K562 (cell line): ENCODE measurements around the gene STX3. TPM values are rescaled to one million over a fixed set of nuclear protein-coding genes. Genes with fewer than 3 reads are reported as not detected.

Source experiments
- BHLHE40 ChIP-seq: IDR thresholded peaks from 2 replicates; pipeline ENCODE4 v1.6.1; 2011; ENCODE audit warnings: low read length, improper control_type of control experiment
- HDAC3 ChIP-seq: fragments of 450-650 bp; IDR thresholded peaks from 2 replicates; pipeline ENCODE4 v1.6.1; 2018; ENCODE audit warnings: borderline replicate concordance, mild to moderate bottlenecking, moderate library complexity; ENCODE audit not compliant: partially characterized antibody
- HLTF ChIP-seq: fragments of 450-650 bp; IDR thresholded peaks from 2 replicates; pipeline ENCODE4 v1.6.1; 2016
- NFIC ChIP-seq: fragments of 450-650 bp; IDR thresholded peaks from 2 replicates; pipeline ENCODE4 v1.6.1; 2017; ENCODE audit warnings: mild to moderate bottlenecking, inconsistent platforms
- NR2C1 ChIP-seq, 2 experiments: fragments of 450-650 bp; IDR thresholded peaks; 2 replicates each; pipeline ENCODE4 v1.6.1; 2017; ENCODE audit warnings: mild to moderate bottlenecking in 2 of 2, antibody characterized with exemption in 1 of 2, inconsistent platforms in 1 of 2, missing compliant biosample characterization in 1 of 2, missing genetic modification characterization in 1 of 2
- NR3C1 ChIP-seq: sonication (generic); formaldehyde crosslinking; IDR thresholded peaks from 2 replicates; pipeline ENCODE4 v1.8.1; 2022; ENCODE audit warnings: missing genetic modification reagents
- PHF21A ChIP-seq: fragments of 450-650 bp; IDR thresholded peaks from 2 replicates; pipeline ENCODE4 v1.6.1; 2017; ENCODE audit warnings: low read depth, borderline replicate concordance
- SMAD1 ChIP-seq: fragments of 150-350 bp; IDR thresholded peaks from 2 replicates; pipeline ENCODE4 v1.6.1; 2014; ENCODE audit warnings: low read length, low read depth; ENCODE audit not compliant: partially characterized antibody
- SMARCA4 ChIP-seq: fragments of 450-650 bp; IDR thresholded peaks from 2 replicates; pipeline ENCODE4 v1.6.1; 2016
- ZEB2 ChIP-seq: fragments of 450-650 bp; IDR thresholded peaks from 2 replicates; pipeline ENCODE4 v1.6.1; 2016
- polyA plus RNA-seq, 8 experiments: library from polyadenylated mRNA; depleted of rRNA in 4 of 8; stranded (reverse) in 5 of 8; unstranded in 3 of 8; fragments of >200 nt; fragmentation: Nextera tagmentation in 2 of 8; fragmentation: Illumina TruSeq in 1 of 8; extraction: Ambion mirVana in 2 of 8; extraction: Trizol in 1 of 8; gene quantifications; 2 replicates each; pipeline versions ENCODE4 v1.2.1 to v1.2.3, GENCODE V29; 2011 to 2014; ENCODE audit warnings: inconsistent platforms in 1 of 8, missing spikeins in 1 of 8
- total RNA-seq, 7 experiments: library from RNA; depleted of rRNA in 6 of 7; stranded (reverse); fragments of >200 nt in 6 of 7; fragmentation: Illumina TruSeq in 2 of 7; extraction: Trizol in 2 of 7; gene quantifications; 2 replicates each; pipeline versions ENCODE4 v1.2.1 to v1.2.3, GENCODE V29; 2011 to 2021; ENCODE audit warnings: low replicate concordance in 1 of 7
- TF ChIP-seq, protein P1 (sequence below), 2 experiments: IDR thresholded peaks; 2 replicates each; pipeline ENCODE4 v1.6.1; 2011; ENCODE audit warnings: borderline replicate concordance in 1 of 2, control low read depth in 1 of 2, low read depth in 1 of 2, low read length in 1 of 2, mild to moderate bottlenecking in 1 of 2, mixed read lengths in 1 of 2, moderate library complexity in 1 of 2; ENCODE audit not compliant: insufficient read depth in 1 of 2, insufficient read length in 1 of 2, poor library complexity in 1 of 2, severe bottlenecking in 1 of 2; ENCODE audit errors: extremely low read depth in 1 of 2
- TF ChIP-seq, protein P2 (sequence below): fragments of 200-600 bp; sonication (generic); IDR thresholded peaks from one replicate; pipeline ENCODE4 v1.6.1; 2012; ENCODE audit warnings: mild to moderate bottlenecking, low read depth, low read length, inconsistent platforms
- TF ChIP-seq, protein P3 (sequence below): IDR thresholded peaks from 2 replicates; pipeline ENCODE4 v1.6.1; 2012; ENCODE audit warnings: low read depth, low read length, improper control_type of control experiment, borderline replicate concordance

The STX3 gene
- total and polyA plus RNA-seq, 9 of the 15 experiments (the other 6 are each of a cell fraction or from before 2014, with no cell fraction given) = 12.0 to 91.6 (median 48.7) TPM

DNA sequence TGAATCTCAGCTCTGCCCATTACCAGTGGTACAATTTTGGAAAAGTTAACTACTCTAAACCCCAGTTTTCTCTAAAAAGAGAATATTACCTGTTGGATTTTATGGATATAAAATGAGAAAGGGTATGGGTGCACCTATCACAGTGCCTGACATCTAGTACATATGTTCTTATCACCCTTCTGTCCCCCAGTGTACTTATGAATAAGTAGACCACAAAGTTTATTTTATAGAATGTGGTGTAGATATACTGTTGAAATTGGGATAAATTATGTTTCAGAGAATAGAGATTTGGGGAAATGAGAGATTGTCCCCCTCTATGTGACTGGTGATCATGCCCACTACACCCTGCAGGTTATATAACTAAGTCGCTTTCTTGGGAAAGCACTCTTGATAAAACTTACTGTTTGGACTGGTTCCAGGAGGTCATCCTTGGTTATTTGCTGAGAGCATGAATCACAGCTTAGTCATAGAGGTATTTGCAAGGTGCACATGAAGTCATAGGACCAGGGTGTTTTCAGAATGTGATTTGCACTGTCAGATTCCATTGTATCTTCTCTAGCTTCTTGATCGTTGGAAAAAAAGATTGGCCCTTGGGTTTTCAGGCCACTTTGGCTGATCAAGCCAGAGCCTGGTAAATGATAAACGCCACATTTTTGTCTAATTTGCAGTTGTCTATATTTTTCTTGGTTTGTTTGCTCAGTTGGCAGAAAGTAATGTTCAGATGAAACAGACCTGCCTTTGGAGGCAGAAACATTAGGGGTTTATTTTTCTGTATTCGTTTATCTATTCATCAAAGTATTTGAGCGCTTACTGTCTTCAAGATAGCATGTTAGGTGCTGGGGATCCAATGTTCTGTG, 21.3 kb downstream of the STX3 start (continued):
- TF ChIP-seq NR2C1 (IDR thresholded peaks at IDR 0.05) (no peak), NR2C1 (tag; IDR thresholded peaks at IDR 0.05) (0 out of 2 replicates have a peak, but pooled peaks have one; percentile 33), NFIC (peak; percentile 90), HLTF (no peak), NR3C1 (CRISPR knock-in tag) (no peak), PHF21A (peak; percentile 53; the same call in 1 of the 2 replicates), SMAD1 (peak; percentile 30), BHLHE40 (peak; percentile 33; the same call in 1 of the 2 replicates), HDAC3 (peak; percentile 36), ZEB2 (peak; percentile 90), SMARCA4 (peak; percentile 66; the same call in 1 of the 2 replicates)
- TF ChIP-seq, protein P1, sequence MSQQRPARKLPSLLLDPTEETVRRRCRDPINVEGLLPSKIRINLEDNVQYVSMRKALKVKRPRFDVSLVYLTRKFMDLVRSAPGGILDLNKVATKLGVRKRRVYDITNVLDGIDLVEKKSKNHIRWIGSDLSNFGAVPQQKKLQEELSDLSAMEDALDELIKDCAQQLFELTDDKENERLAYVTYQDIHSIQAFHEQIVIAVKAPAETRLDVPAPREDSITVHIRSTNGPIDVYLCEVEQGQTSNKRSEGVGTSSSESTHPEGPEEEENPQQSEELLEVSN (IDR thresholded peaks at IDR 0.05; ENCODE audit: borderline replicate concordance in 1 of 2, extremely low read depth in 1 of 2, insufficient read depth in 1 of 2, insufficient read length in 1 of 2, low read depth in 1 of 2, low read length in 1 of 2, poor library complexity in 1 of 2, severe bottlenecking in 1 of 2) = no peak
- TF ChIP-seq, protein P2, sequence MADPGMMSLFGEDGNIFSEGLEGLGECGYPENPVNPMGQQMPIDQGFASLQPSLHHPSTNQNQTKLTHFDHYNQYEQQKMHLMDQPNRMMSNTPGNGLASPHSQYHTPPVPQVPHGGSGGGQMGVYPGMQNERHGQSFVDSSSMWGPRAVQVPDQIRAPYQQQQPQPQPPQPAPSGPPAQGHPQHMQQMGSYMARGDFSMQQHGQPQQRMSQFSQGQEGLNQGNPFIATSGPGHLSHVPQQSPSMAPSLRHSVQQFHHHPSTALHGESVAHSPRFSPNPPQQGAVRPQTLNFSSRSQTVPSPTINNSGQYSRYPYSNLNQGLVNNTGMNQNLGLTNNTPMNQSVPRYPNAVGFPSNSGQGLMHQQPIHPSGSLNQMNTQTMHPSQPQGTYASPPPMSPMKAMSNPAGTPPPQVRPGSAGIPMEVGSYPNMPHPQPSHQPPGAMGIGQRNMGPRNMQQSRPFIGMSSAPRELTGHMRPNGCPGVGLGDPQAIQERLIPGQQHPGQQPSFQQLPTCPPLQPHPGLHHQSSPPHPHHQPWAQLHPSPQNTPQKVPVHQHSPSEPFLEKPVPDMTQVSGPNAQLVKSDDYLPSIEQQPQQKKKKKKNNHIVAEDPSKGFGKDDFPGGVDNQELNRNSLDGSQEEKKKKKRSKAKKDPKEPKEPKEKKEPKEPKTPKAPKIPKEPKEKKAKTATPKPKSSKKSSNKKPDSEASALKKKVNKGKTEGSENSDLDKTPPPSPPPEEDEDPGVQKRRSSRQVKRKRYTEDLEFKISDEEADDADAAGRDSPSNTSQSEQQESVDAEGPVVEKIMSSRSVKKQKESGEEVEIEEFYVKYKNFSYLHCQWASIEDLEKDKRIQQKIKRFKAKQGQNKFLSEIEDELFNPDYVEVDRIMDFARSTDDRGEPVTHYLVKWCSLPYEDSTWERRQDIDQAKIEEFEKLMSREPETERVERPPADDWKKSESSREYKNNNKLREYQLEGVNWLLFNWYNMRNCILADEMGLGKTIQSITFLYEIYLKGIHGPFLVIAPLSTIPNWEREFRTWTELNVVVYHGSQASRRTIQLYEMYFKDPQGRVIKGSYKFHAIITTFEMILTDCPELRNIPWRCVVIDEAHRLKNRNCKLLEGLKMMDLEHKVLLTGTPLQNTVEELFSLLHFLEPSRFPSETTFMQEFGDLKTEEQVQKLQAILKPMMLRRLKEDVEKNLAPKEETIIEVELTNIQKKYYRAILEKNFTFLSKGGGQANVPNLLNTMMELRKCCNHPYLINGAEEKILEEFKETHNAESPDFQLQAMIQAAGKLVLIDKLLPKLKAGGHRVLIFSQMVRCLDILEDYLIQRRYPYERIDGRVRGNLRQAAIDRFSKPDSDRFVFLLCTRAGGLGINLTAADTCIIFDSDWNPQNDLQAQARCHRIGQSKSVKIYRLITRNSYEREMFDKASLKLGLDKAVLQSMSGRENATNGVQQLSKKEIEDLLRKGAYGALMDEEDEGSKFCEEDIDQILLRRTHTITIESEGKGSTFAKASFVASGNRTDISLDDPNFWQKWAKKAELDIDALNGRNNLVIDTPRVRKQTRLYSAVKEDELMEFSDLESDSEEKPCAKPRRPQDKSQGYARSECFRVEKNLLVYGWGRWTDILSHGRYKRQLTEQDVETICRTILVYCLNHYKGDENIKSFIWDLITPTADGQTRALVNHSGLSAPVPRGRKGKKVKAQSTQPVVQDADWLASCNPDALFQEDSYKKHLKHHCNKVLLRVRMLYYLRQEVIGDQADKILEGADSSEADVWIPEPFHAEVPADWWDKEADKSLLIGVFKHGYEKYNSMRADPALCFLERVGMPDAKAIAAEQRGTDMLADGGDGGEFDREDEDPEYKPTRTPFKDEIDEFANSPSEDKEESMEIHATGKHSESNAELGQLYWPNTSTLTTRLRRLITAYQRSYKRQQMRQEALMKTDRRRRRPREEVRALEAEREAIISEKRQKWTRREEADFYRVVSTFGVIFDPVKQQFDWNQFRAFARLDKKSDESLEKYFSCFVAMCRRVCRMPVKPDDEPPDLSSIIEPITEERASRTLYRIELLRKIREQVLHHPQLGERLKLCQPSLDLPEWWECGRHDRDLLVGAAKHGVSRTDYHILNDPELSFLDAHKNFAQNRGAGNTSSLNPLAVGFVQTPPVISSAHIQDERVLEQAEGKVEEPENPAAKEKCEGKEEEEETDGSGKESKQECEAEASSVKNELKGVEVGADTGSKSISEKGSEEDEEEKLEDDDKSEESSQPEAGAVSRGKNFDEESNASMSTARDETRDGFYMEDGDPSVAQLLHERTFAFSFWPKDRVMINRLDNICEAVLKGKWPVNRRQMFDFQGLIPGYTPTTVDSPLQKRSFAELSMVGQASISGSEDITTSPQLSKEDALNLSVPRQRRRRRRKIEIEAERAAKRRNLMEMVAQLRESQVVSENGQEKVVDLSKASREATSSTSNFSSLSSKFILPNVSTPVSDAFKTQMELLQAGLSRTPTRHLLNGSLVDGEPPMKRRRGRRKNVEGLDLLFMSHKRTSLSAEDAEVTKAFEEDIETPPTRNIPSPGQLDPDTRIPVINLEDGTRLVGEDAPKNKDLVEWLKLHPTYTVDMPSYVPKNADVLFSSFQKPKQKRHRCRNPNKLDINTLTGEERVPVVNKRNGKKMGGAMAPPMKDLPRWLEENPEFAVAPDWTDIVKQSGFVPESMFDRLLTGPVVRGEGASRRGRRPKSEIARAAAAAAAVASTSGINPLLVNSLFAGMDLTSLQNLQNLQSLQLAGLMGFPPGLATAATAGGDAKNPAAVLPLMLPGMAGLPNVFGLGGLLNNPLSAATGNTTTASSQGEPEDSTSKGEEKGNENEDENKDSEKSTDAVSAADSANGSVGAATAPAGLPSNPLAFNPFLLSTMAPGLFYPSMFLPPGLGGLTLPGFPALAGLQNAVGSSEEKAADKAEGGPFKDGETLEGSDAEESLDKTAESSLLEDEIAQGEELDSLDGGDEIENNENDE = no peak
- TF ChIP-seq, protein P3, sequence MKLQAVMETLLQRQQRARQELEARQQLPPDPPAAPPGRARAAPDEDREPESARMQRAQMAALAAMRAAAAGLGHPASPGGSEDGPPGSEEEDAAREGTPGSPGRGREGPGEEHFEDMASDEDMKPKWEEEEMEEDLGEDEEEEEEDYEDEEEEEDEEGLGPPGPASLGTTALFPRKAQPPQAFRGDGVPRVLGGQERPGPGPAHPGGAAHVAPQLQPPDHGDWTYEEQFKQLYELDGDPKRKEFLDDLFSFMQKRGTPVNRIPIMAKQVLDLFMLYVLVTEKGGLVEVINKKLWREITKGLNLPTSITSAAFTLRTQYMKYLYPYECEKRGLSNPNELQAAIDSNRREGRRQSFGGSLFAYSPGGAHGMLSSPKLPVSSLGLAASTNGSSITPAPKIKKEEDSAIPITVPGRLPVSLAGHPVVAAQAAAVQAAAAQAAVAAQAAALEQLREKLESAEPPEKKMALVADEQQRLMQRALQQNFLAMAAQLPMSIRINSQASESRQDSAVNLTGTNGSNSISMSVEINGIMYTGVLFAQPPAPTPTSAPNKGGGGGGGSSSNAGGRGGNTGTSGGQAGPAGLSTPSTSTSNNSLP = no peak
